IMR-90 (cell line): ENCODE data around the gene RHO. TPM values are rescaled to one million over a fixed set of nuclear protein-coding genes. Genes with fewer than 3 reads are reported as not detected.

ENCODE experiments used
- FOS ChIP-seq: fragments of 150-350 bp; IDR thresholded peaks from 2 replicates; pipeline ENCODE4 v1.6.1; 2016; ENCODE audit warnings: low read depth, low read length
- polyA plus RNA-seq, 3 experiments: library from polyadenylated mRNA; depleted of rRNA; stranded (reverse); fragments of >200 nt; gene quantifications; 2 replicates each; pipeline ENCODE4 v1.2.3, GENCODE V29; 2012; ENCODE audit warnings: low replicate concordance in 1 of 3
- total RNA-seq: library from RNA; depleted of rRNA; stranded (reverse); fragments of >200 nt; gene quantifications from 2 replicates; pipeline ENCODE4 v1.2.3, GENCODE V29; 2012
- TF ChIP-seq, protein P1 (sequence below): fragments of 150-350 bp; IDR thresholded peaks from 2 replicates; pipeline ENCODE4 v1.6.1; 2016; ENCODE audit warnings: low read depth, mild to moderate bottlenecking, low read length, moderate library complexity, borderline replicate concordance

RHO gene
- total and polyA plus RNA-seq, 2 of the 4 experiments (the other 2 are of a cell fraction) = not detected

DNA sequence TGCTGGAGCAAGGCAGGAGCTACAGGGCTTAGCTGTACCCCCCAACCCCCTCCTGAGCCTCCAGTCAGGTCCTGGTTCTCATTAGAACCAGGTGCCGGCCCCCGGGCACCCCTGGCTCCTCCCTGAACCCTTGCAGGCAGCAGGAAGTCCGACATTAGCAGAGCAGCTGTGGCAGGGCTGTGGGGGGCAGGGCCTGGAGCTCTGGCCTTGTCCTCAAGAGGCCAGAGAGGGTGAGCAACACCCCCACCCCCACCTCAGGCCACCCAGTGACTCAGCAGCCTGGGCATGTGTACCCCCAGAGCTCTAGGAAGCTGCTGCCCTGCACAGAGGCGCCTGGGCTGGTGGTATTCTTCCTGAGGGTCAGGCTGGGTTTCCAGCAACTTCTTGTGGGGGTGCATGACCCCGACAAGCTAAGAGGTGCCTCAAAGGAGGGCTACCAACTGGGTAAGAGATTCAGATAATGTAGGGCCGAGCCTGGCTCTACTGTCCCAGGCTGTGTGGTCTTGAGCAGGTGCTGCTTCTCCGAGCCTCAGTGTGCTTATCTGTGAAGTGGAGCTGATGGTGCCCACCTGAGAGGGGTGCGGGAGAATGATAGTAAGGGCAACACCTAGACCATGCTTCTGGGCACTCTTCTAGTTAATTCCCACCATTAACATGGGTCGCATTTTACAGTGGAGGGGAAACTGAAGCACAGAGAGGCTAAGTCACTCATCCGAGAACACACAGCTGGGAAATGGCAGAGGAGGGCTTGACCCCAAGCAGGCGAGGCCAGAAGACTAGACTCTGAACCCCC lies 30.5 kb downstream of the RHO start (continued):
- TF ChIP-seq, protein P1, sequence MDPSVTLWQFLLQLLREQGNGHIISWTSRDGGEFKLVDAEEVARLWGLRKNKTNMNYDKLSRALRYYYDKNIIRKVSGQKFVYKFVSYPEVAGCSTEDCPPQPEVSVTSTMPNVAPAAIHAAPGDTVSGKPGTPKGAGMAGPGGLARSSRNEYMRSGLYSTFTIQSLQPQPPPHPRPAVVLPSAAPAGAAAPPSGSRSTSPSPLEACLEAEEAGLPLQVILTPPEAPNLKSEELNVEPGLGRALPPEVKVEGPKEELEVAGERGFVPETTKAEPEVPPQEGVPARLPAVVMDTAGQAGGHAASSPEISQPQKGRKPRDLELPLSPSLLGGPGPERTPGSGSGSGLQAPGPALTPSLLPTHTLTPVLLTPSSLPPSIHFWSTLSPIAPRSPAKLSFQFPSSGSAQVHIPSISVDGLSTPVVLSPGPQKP = no peak
- peak; percentile 68; the same call in 1 of the 2 replicates for TF ChIP-seq FOS
